Rectal smooth muscle tissue (tissue), 1 donor: Measurements from ENCODE around the gene COL27A1.
"Not testable (repeated sequence)": the region's sequence is repeated elsewhere in the genome, so short reads cannot be mapped to it uniquely, and the experiment has no call there.

ENCODE experiments used
- H3K27ac ChIP-seq: one replicate; pipeline ENCODE4 v1.7.0; 2013; ENCODE audit warnings: low read depth, low read length, inconsistent platforms
- H3K27me3 ChIP-seq: one replicate; pipeline ENCODE4 v1.7.0; 2013; ENCODE audit warnings: low read length; ENCODE audit not compliant: control insufficient read depth, insufficient read depth
- H3K36me3 ChIP-seq: one replicate; pipeline ENCODE4 v1.7.0; 2013; ENCODE audit warnings: low read length; ENCODE audit not compliant: control insufficient read depth, insufficient read depth
- H3K4me1 ChIP-seq: one replicate; pipeline ENCODE4 v1.7.0; 2013; ENCODE audit warnings: low read length; ENCODE audit not compliant: control insufficient read depth, insufficient read depth
- H3K4me3 ChIP-seq: one replicate; pipeline ENCODE4 v1.7.0; 2013; ENCODE audit warnings: low read length
- H3K9ac ChIP-seq: one replicate; pipeline ENCODE4 v1.7.0; 2013; ENCODE audit warnings: low read length

Gene COL27A1

DNA sequence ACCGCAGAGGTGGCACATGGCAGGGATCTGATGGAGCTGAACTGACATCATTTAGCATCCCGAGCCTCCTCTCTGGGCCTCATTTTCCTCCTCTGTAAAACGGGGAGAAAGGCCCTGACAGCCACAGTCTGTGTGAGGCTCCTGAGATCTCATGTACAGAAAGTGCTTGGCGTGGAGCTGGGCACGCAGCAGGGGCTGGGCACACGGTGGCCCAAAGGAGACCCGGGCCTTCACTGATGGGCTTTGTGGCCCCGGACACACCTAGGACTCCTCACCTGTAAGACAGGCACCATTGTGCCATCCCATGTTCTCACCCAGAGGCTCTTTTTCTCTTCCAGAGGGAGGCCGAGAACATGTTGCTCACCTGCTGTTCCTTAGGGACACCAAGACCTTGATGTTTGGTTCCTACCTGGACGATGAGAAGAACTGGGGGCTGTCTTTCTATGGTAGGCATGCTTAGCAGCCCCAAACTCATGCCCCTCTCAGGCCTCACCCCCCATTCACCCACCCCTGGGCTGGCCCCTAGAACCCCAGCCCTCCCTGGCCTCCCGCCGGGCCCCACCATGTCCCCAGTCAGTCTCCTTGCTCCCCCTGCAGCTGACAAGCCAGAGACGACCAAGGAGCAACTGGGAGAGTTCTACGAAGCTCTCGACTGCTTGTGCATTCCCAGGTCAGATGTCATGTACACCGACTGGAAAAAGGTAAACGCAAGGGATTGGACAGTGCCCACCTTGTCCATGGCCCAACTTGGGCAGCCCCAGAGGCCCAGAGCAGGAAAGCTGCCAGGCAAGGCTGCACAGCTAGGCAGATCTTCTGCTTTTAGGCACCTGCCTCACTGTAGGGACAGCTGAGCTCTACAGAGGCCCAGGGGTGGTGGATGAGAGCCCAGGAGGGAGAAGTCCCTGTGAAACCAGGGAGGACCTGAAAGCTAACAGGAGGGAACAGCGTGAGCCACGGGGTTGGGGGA, 176.2 kb downstream of the COL27A1 start:
- not testable (repeated sequence) for H3K27ac ChIP-seq, H3K4me3 ChIP-seq, H3K27me3 ChIP-seq

DNA sequence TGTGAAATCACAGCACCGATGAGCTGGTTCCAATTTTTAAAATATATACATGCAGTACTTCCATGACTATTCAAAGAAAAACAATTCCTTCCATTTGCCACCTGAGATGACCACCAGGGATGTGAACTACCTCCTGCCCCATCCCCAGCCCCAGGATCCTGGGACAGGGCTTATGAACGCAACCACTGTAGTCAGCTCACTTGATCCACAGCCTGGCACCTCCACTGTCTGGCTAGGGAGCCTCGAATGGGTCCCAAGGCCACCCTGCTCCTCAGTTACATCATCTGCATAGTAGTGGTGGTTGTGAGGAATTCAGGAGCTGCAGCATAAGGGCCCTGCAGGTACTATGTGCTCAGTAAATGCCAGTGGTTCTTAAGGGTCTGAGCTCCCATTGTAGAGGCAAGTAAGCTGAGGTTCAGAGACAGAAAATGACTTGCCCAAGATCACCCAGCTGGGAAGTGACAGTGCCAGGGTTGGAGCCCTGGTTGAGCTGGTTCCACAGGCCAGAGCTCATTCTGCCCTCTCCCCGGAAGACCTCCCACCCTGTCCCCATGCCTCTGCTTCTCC, 177.2 kb downstream of the COL27A1 start:
- H3K9ac ChIP-seq, H3K27ac ChIP-seq, H3K4me3 ChIP-seq, H3K4me1 ChIP-seq, H3K27me3 ChIP-seq: not testable (repeated sequence)
- peaks cover 12% of the 10 kb centered on the region for H3K36me3 ChIP-seq

More for the DNA sequence above, 176.2 kb downstream of the COL27A1 start:
- not testable (repeated sequence) for H3K9ac ChIP-seq, H3K36me3 ChIP-seq, H3K4me1 ChIP-seq

DNA sequence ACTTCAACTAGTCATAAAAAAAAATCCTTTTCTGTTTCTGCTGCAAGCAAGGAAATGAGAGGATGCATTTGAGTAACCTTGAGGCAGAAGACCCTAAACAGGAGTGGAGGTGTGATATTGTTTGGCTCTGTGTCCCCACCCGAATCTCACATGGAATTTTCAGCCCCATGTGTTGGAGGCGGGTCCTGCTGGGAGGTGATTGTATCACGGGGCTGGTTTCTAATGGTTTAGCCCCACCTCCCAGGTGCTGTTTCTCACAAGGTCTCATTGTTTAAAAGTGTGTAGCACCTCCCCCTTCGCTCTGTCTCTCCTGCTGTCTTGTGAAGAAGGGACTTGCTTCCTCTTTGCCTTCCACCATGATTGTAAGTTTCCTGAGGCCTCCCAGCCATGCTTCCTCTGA, 178.4 kb downstream of the COL27A1 start:
- peaks cover 20% of the 10 kb centered on the region for H3K36me3 ChIP-seq
- H3K4me3 ChIP-seq, H3K27ac ChIP-seq, H3K9ac ChIP-seq, H3K4me1 ChIP-seq, H3K27me3 ChIP-seq: not testable (repeated sequence)

DNA sequence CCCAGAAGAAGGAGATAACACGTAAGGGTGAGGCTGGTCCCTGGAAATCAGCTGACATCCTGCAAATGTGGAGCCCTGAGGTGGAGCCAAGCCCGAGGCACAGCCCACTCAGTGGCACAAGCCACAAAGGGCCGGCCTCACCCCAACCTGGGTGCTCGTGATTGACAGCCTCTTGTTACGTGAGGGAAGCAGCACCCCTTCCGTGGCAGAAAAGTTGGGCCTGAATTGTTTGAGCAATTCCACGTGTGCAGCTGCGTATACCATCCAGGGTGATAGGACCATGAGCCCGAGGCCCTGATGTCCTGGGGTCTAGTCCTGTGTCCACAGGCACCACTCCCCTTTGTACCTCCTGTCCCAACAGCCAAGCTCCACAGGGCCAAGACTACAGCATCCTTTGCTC, 179.2 kb downstream of the COL27A1 start:
- Histone ChIP-seq H3K36me3 (peaks cover 20% of the 10 kb centered on the region), H3K27ac (no peak overlapping the region), H3K4me1 (no peaks in the 10 kb centered on the region), H3K27me3 (no peaks in the 10 kb centered on the region), H3K4me3 (no peak overlapping the region), H3K9ac (no peak overlapping the region)

DNA sequence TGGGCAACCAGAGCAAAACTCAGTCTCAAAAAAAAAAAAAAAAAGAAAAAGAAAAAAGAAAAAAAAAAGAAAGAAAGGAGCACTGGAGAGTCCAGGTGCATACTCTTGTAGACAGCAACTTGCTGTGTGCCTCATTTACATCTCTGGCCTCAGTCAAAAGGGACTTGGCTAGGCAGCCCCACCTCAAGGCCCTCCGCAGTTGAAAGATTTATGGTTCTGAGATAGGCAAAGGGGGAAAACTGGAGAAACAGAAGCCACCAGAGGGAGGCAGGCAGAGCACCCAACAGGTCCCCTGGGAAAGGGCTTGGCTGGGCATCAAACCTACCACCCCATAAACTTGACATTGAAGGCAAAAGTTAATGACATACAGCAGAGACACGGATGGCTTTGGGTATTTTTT, 180.4 kb downstream of the COL27A1 start:
- no peak overlapping the region for H3K9ac ChIP-seq
- no peak overlapping the region for H3K27ac ChIP-seq
- H3K36me3 ChIP-seq = peaks cover 27% of the 10 kb centered on the region

DNA sequence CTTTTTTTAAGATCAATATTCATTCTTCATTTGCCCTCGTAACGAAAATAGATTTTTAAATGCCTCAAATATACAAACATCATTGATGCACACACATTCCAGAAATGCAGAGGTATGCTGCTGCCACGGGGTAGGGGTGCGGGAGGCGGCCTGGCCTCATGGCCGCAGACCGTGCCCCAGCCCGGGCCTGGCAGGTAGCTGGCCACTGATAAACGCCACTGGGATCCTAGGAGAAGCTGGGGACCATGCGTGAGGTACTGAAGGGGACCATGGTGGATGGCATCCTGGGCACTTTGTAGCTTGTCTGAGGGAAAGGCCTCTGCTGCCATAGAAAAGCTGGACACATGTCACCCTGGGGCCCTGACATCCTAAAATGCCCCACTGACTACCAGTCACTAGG, 180.8 kb downstream of the COL27A1 start:
- no peaks in the 10 kb centered on the region for H3K4me1 ChIP-seq
- H3K4me3 ChIP-seq = no peak overlapping the region
- H3K36me3 ChIP-seq = peaks cover 31% of the 10 kb centered on the region
- H3K27me3 ChIP-seq = no peaks in the 10 kb centered on the region
- H3K27ac ChIP-seq = no peak overlapping the region
- no peak overlapping the region for H3K9ac ChIP-seq

More for the DNA sequence above, 180.4 kb downstream of the COL27A1 start:
- Histone ChIP-seq H3K27me3 (no peaks in the 10 kb centered on the region), H3K4me1 (no peaks in the 10 kb centered on the region), H3K4me3 (no peak overlapping the region)

DNA sequence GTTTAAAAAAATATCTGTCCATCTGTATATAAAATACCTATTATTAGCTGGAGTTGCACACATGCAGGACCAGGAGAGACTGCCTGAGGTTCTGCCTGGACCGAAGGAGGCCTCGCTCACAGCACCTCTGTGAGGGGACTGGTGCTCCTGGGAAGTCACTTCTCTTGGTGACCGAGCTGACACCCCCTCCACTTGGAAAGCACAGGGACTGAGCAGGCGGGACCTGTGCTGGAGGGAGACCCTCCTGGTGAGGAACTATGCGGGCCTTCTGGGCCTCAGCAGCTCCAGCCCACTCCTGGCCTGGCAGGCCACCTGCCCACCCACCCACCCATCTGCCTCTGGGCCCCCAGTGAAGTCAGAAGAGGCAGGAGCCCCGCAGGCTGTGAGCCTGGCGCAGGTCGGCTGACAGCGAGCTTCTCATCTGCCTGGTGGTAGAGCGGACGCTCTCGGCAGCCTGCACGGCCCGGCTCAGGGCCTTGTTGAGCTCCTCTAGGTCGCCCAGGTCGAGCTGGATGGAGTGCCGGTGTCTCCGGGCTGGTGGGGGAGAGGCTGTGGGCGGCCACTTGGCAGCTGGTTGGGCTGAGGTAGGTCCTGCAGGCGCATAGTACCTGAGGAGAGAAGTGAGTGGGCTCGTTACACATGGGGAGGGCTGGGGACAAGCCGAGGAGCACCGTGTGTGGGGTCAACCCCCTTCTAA, 181.5 kb downstream of the COL27A1 start:
- Histone ChIP-seq H3K27me3 (no peaks in the 10 kb centered on the region), H3K36me3 (peaks cover 37% of the 10 kb centered on the region), H3K27ac (no peak overlapping the region)

DNA sequence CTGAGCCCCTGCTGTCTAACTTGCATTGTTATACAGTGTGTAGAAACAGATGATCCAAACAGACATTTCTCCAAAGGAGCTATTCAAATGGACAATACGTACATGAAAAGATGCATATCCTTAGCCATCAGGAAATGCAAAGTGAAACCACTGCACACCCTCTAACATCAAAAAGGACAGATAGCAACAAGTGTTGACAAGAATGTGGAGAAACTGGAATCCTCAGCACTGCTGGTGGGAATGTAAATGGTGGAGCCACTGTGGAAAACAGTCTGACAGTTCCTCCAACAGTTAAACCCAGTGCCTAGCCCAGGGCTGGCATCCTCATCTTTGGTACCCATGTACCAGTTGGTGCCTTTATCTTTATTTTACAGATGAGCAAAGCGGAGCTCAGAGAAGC, 182.8 kb downstream of the COL27A1 start:
- Histone ChIP-seq H3K27ac (no peak overlapping the region), H3K27me3 (no peaks in the 10 kb centered on the region), H3K9ac (no peak overlapping the region), H3K36me3 (peaks cover 43% of the 10 kb centered on the region), H3K4me1 (peaks cover 1% of the 10 kb centered on the region), H3K4me3 (no peak overlapping the region)

More for the DNA sequence above, 181.5 kb downstream of the COL27A1 start:
- H3K4me1 ChIP-seq = no peaks in the 10 kb centered on the region
- no peak overlapping the region for H3K4me3 ChIP-seq
- H3K9ac ChIP-seq = no peak overlapping the region

DNA sequence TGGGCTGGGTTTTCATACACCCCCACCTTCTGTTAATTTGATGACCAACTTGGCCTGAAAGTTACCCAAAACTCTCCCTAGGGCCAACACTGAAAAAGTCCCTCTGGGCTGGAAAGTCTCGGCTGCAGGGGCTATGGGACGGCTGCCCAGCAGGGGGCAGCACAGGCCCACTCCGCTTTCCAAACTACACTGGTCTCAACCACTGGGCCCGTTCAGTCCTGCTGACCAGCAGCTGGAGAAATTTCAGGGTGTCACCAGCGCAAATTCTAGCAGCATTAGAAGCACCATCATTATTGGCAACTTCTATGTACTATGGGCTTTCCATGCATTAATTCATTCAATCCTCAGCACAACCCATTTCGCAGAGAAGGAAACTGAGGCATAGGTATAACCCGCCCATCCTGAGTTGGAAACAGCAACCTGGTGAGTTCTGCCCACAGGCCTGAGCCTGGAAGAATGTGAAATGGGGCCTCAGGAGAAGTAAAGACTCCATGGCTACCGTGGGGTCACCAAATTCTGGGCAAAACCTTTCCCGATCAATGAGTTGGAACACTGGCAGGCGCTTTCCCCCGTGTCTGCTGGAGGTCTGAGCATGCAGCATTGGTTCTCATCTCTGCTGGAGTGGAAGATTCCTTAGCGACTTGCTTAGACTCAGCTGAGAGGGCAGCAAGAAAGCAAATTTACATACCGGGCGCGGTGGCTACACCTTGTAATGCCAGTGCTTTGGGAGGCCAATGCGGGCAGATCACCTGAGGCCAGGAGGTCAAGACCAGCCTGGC, 184.0 kb downstream of the COL27A1 start:
- H3K9ac ChIP-seq = no peak overlapping the region
- H3K4me1 ChIP-seq = peaks cover 11% of the 10 kb centered on the region
- peaks cover 48% of the 10 kb centered on the region for H3K36me3 ChIP-seq
- H3K27me3 ChIP-seq = no peaks in the 10 kb centered on the region
- no peak overlapping the region for H3K4me3 ChIP-seq
- H3K27ac ChIP-seq = no peak overlapping the region

DNA sequence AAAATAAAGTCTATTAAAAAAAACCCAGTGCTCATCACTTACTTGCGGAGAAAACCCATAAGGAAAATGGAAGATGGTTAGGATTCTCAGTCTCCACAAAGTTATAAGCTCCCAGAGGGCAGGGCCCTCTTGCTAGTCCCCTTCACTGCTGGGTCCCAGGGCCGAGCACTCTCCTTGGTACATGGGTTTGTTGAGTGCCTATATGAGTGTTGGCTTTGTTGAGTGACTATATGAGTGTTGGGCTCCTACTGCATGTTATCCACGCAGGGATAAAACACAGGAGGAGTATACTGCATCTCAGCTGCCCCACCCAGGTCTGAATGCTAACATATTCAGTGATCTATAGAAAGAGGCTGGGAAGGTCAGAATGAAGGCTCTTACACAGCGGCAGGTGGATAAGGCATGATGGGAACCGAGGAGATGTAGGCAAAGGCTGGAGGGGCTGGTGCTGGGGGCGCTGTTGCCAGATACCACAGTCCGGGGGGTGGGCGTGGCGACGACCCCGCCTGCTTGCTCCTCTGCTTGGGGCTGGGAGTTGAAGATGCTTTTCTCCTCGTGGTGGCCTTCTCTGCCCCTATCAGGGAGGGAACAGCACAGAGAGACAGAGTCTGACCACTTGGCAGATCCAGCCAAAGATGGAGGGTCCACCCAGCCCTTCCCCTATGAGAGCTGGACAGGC, 186.0 kb downstream of the COL27A1 start:
- no peaks in the 10 kb centered on the region for H3K27me3 ChIP-seq
- peaks cover 16% of the 10 kb centered on the region for H3K4me1 ChIP-seq
- H3K9ac ChIP-seq = no peak overlapping the region
- peaks cover 54% of the 10 kb centered on the region for H3K36me3 ChIP-seq
- H3K27ac ChIP-seq = no peak overlapping the region
- H3K4me3 ChIP-seq = no peak overlapping the region

DNA sequence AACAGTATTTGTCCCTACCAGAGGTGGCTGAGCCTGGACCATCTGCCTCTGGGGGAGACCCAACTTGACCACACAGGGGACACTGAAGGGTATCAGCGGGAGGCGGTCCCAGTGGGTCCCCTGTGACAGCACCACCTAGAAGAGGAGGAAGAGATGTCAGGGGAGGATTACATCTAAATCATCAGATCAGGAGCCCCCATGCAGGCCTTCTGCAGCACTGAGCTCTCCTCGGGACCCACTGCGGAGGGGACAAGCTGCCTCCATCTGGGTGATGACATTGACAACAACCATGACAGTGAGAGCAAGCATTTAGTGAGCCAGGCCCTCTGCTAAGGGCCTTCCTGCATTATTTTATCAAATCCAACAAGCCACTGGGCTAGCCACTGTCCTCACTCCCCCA, 186.7 kb downstream of the COL27A1 start:
- Histone ChIP-seq H3K27ac (no peak overlapping the region), H3K27me3 (no peaks in the 10 kb centered on the region), H3K4me3 (no peak overlapping the region), H3K36me3 (peaks cover 53% of the 10 kb centered on the region), H3K9ac (no peak overlapping the region), H3K4me1 (peaks cover 16% of the 10 kb centered on the region)
